Left renal pelvis (tissue), 4 donors: ENCODE data around the gene KIF21B. TPM values are rescaled to one million over a fixed set of nuclear protein-coding genes. Genes with fewer than 3 reads are reported as not detected.
A peak's percentile ranks its signal among the peaks of the same experiment; 100 is the strongest.

ENCODE experiments used
- DNase-seq, 4 donors: peaks; one replicate each; pipeline ENCODE4 v3.0.0-alpha.2; 2013; ENCODE audit warnings: low read depth in 4 of 4, low spot score in 3 of 4
- polyA plus RNA-seq, 4 donors: library from polyadenylated mRNA; unstranded; fragments of 120-200 nt; gene quantifications; one replicate each; pipeline ENCODE4 v1.2.1, GENCODE V29; 2013; ENCODE audit not compliant: insufficient read length in 4 of 4

The KIF21B gene
- polyA plus RNA-seq, 4 donors, result 2.1 to 3.5 (median 2.5) TPM

GRCh38 chr1:201004154-201004553 lies 19.4 kb downstream of the KIF21B start:
- no peak for DNase-seq

GRCh38 chr1:201002510-201002909 lies 21.0 kb downstream of the KIF21B start:
- no peak for DNase-seq

- no peak for DNase-seq
Observed at GRCh38 chr1:201001962-201002361, 21.6 kb downstream of the KIF21B start.

GRCh38 chr1:201000391-201000790 lies 23.1 kb downstream of the KIF21B start:
- no peak for DNase-seq

GRCh38 chr1:200999667-201000066 lies 23.8 kb downstream of the KIF21B start:
- DNase-seq, result no peak

- DNase-seq, result no peak
Observed at GRCh38 chr1:200998323-200998722, 25.2 kb downstream of the KIF21B start.

GRCh38 chr1:200992382-200993048 lies 31.0 kb downstream of the KIF21B start:
- DNase-seq, result no peak

- no peak for DNase-seq
Observed at GRCh38 chr1:200991097-200991614, 32.4 kb downstream of the KIF21B start.

GRCh38 chr1:200990114-200990513 lies 33.4 kb downstream of the KIF21B start:
- no peak for DNase-seq

- no peak for DNase-seq
Observed at GRCh38 chr1:200989337-200989736, 34.2 kb downstream of the KIF21B start.

GRCh38 chr1:200988693-200989092 lies 34.8 kb downstream of the KIF21B start:
- DNase-seq, result no peak

- DNase-seq, result no peak
Observed at GRCh38 chr1:200985481-200985880, 38.0 kb downstream of the KIF21B start.

GRCh38 chr1:200983035-200983561 lies 40.4 kb downstream of the KIF21B start:
- DNase-seq, result no peak

- peak in 1 of 4 donors; percentile 20 for DNase-seq
Observed at GRCh38 chr1:200982071-200982945, 41.2 kb downstream of the KIF21B start.

GRCh38 chr1:200981278-200981677 lies 42.2 kb downstream of the KIF21B start:
- no peak for DNase-seq

- no peak for DNase-seq
Observed at GRCh38 chr1:200980873-200981272, 42.6 kb downstream of the KIF21B start.

GRCh38 chr1:200980452-200980772 lies 43.1 kb downstream of the KIF21B start:
- DNase-seq, result no peak

GRCh38 chr1:200979574-200980451 lies 43.7 kb downstream of the KIF21B start:
- no peak for DNase-seq

GRCh38 chr1:200977071-200977754 lies 46.3 kb downstream of the KIF21B start:
- DNase-seq, result no peak

- DNase-seq, result no peak
Observed at GRCh38 chr1:200976634-200977033, 46.9 kb downstream of the KIF21B start.
